Mesenchymal stem cell (in vitro differentiated cells and primary cell): ENCODE results near the gene FBXO7.

Source experiments
- DNase-seq: peaks from one replicate; pipeline ENCODE4 v3.0.0-alpha.2; 2013
- H2AFZ ChIP-seq: one replicate; pipeline ENCODE4 v1.6.1; 2013; ENCODE audit warnings: low read depth, mild to moderate bottlenecking, control low read depth, inconsistent platforms, low read length, moderate library complexity
- H2AK5ac ChIP-seq: 2 replicates; pipeline ENCODE4 v1.6.1; 2013; ENCODE audit warnings: low read length, moderate library complexity, mild to moderate bottlenecking, inconsistent platforms; ENCODE audit not compliant: severe bottlenecking
- H2BK120ac ChIP-seq: one replicate; pipeline ENCODE4 v1.6.1; 2013; ENCODE audit warnings: low read depth, mild to moderate bottlenecking, inconsistent platforms, low read length, moderate library complexity
- H2BK12ac ChIP-seq, 2 experiments: one replicate each; pipeline ENCODE4 v1.6.1; 2013; ENCODE audit warnings: inconsistent platforms in 2 of 2, low read length in 2 of 2, mild to moderate bottlenecking in 2 of 2, moderate library complexity in 2 of 2, control low read depth in 1 of 2
- H2BK15ac ChIP-seq: one replicate; pipeline ENCODE4 v1.6.1; 2013; ENCODE audit warnings: mild to moderate bottlenecking, low read depth, inconsistent platforms; ENCODE audit not compliant: poor library complexity, severe bottlenecking
- H2BK5ac ChIP-seq: 2 replicates; pipeline ENCODE4 v1.6.1; 2013; ENCODE audit warnings: low read depth, mild to moderate bottlenecking, low read length, control low read depth, inconsistent platforms; ENCODE audit not compliant: poor library complexity, severe bottlenecking
- H3K14ac ChIP-seq, 2 experiments: one replicate each; pipeline ENCODE4 v1.6.1; 2013; ENCODE audit warnings: inconsistent platforms in 2 of 2, low read length in 2 of 2, control low read depth in 1 of 2, mild to moderate bottlenecking in 1 of 2, moderate library complexity in 1 of 2
- H3K18ac ChIP-seq, 2 experiments: one replicate each; pipeline ENCODE4 v1.6.1; 2013; ENCODE audit warnings: inconsistent platforms in 2 of 2, low read length in 2 of 2, control low read depth in 1 of 2, low read depth in 1 of 2, mild to moderate bottlenecking in 1 of 2
- H3K23ac ChIP-seq, 2 experiments: one replicate each; pipeline ENCODE4 v1.6.1; 2013; ENCODE audit warnings: inconsistent platforms in 2 of 2, low read length in 2 of 2, mild to moderate bottlenecking in 2 of 2, moderate library complexity in 2 of 2, control low read depth in 1 of 2
- H3K27ac ChIP-seq: 2 replicates; pipeline ENCODE4 v1.5.1; 2013; ENCODE audit warnings: mild to moderate bottlenecking, moderate library complexity, low read length, control low read depth, inconsistent platforms; ENCODE audit not compliant: poor library complexity, severe bottlenecking
- H3K27me3 ChIP-seq, 2 experiments: 2 replicates each; pipeline versions ENCODE4 v1.6.1 to v1.7.0; 2013; ENCODE audit warnings: low read length in 2 of 2, mild to moderate bottlenecking in 2 of 2, moderate library complexity in 2 of 2, control low read depth in 1 of 2, inconsistent platforms in 1 of 2; ENCODE audit not compliant: control insufficient read depth in 1 of 2, insufficient read depth in 1 of 2
- H3K36me3 ChIP-seq, 2 experiments: 2 replicates each; pipeline versions ENCODE4 v1.6.1 to v1.7.0; 2013; ENCODE audit warnings: low read length in 2 of 2, control low read depth in 1 of 2, inconsistent platforms in 1 of 2, low read depth in 1 of 2, mild to moderate bottlenecking in 1 of 2; ENCODE audit not compliant: insufficient read depth in 2 of 2, control insufficient read depth in 1 of 2
- H3K4ac ChIP-seq, 2 experiments: one replicate each; pipeline ENCODE4 v1.6.1; 2013; ENCODE audit warnings: inconsistent platforms in 2 of 2, low read length in 2 of 2, mild to moderate bottlenecking in 2 of 2, moderate library complexity in 2 of 2, control low read depth in 1 of 2, low read depth in 1 of 2
- H3K4me1 ChIP-seq: 2 replicates; pipeline ENCODE4 v1.6.1; 2013; ENCODE audit warnings: low read depth, low read length, control low read depth; ENCODE audit not compliant: control insufficient read depth, insufficient read depth
- H3K4me2 ChIP-seq: 2 replicates; pipeline ENCODE4 v1.6.1; 2013; ENCODE audit warnings: low read length, mild to moderate bottlenecking, inconsistent platforms; ENCODE audit not compliant: poor library complexity, severe bottlenecking
- H3K4me3 ChIP-seq, 2 experiments: 2 replicates each; pipeline versions ENCODE4 v1.5.1 to v1.7.0; 2013; ENCODE audit warnings: low read length in 2 of 2, mild to moderate bottlenecking in 2 of 2, control low read depth in 1 of 2, low read depth in 1 of 2; ENCODE audit not compliant: insufficient read depth in 1 of 2
- H3K79me1 ChIP-seq: replicated peaks from 2 replicates; pipeline ENCODE4 v1.6.1; 2013; ENCODE audit warnings: mild to moderate bottlenecking, control low read depth, low read length, inconsistent platforms; ENCODE audit not compliant: poor library complexity, severe bottlenecking
- H3K9ac ChIP-seq: 2 replicates; pipeline ENCODE4 v1.7.0; 2013; ENCODE audit warnings: mild to moderate bottlenecking, low read length, moderate library complexity
- H3K9me3 ChIP-seq: 2 replicates; pipeline ENCODE4 v1.7.0; 2013; ENCODE audit warnings: mild to moderate bottlenecking, low read length; ENCODE audit not compliant: control insufficient read depth
- H4K8ac ChIP-seq: one replicate; pipeline ENCODE4 v1.6.1; 2013; ENCODE audit warnings: inconsistent platforms, mild to moderate bottlenecking, low read length, moderate library complexity
- H4K91ac ChIP-seq: one replicate; pipeline ENCODE4 v1.6.1; 2013; ENCODE audit warnings: mild to moderate bottlenecking, low read length, inconsistent platforms
- WGBS: methylation state at CpG from one replicate; pipeline ENCODE4 v1.1.7; 2013; ENCODE audit warnings: mixed read lengths; 5-methylcytosine and 5-hydroxymethylcytosine counted together

The FBXO7 gene

GRCh38 chr22:32487461-32487860 lies 12.8 kb downstream of the FBXO7 start:
- WGBS, result 91% methylated on average over 1 of the region's 1 CpG

GRCh38 chr22:32489377-32489776 lies 14.8 kb downstream of the FBXO7 start:
- Histone ChIP-seq H3K9ac (no peak overlapping the region), H2BK120ac (no peak overlapping the region), H3K27me3 (no peaks in the 10 kb centered on the region), H3K36me3 (peaks cover 17 to 99% of the 10 kb centered on the region in 2 experiments), H2BK12ac (no peak overlapping the region), H3K18ac (no peak overlapping the region), H3K14ac (no peak overlapping the region), H3K27ac (no peak overlapping the region), H4K8ac (no peak overlapping the region), H3K9me3 (no peaks in the 10 kb centered on the region), H2AK5ac (no peak overlapping the region), H3K4ac (no peak overlapping the region), H2BK5ac (no peak overlapping the region), H3K23ac (no peak overlapping the region), H4K91ac (no peak overlapping the region), H3K79me1 (peaks cover 24% of the 10 kb centered on the region), H2AFZ (no peak overlapping the region), H3K4me1 (no peaks in the 10 kb centered on the region), H3K4me3 (no peak overlapping the region), H2BK15ac (no peak overlapping the region), H3K4me2 (no peak overlapping the region)
- DNase-seq, result no peak
- WGBS, result no CpG with 5 or more reads among the region's 2 CpGs

More at GRCh38 chr22:32487461-32487860, 12.8 kb downstream of the FBXO7 start:
- no peak overlapping the region for H3K4me3 ChIP-seq
- no peak overlapping the region for H4K91ac ChIP-seq
- H2AK5ac ChIP-seq, result no peak overlapping the region
- peaks cover 19% of the 10 kb centered on the region for H3K79me1 ChIP-seq
- no peak overlapping the region for H2BK15ac ChIP-seq
- no peak overlapping the region for H2BK5ac ChIP-seq
- H3K4me2 ChIP-seq, result no peak overlapping the region
- no peaks in the 10 kb centered on the region for H3K9me3 ChIP-seq
- no peak overlapping the region for H2AFZ ChIP-seq
- peaks cover 15 to 92% of the 10 kb centered on the region in 2 experiments for H3K36me3 ChIP-seq
- no peak overlapping the region for H3K9ac ChIP-seq
- H3K27ac ChIP-seq, result no peak overlapping the region
- H2BK120ac ChIP-seq, result no peak overlapping the region
- H3K27me3 ChIP-seq, result no peaks in the 10 kb centered on the region
- DNase-seq, result no peak
- no peak overlapping the region for H3K18ac ChIP-seq
- no peak overlapping the region for H2BK12ac ChIP-seq
- no peak overlapping the region for H3K14ac ChIP-seq
- H3K4me1 ChIP-seq, result no peaks in the 10 kb centered on the region
- no peak overlapping the region for H3K23ac ChIP-seq
- no peak overlapping the region for H4K8ac ChIP-seq
- no peak overlapping the region for H3K4ac ChIP-seq

GRCh38 chr22:32490279-32490678 lies 15.7 kb downstream of the FBXO7 start:
- H2BK120ac ChIP-seq, result no peak overlapping the region
- no peak overlapping the region for H4K91ac ChIP-seq
- H3K18ac ChIP-seq, result no peak overlapping the region
- no peaks in the 10 kb centered on the region for H3K4me1 ChIP-seq
- H2AFZ ChIP-seq, result no peak overlapping the region
- H3K4me3 ChIP-seq, result no peak overlapping the region
- no peaks in the 10 kb centered on the region for H3K27me3 ChIP-seq
- H3K27ac ChIP-seq, result no peak overlapping the region
- peaks cover 22% of the 10 kb centered on the region for H3K79me1 ChIP-seq
- H3K4ac ChIP-seq, result no peak overlapping the region
- H2BK5ac ChIP-seq, result no peak overlapping the region
- no peak overlapping the region for H3K4me2 ChIP-seq
- no peak overlapping the region for H4K8ac ChIP-seq
- H3K36me3 ChIP-seq, result peaks cover 17 to 99% of the 10 kb centered on the region in 2 experiments
- no peak overlapping the region for H3K14ac ChIP-seq
- no peaks in the 10 kb centered on the region for H3K9me3 ChIP-seq
- no peak overlapping the region for H3K23ac ChIP-seq
- WGBS, result 96% methylated on average over 6 of the region's 6 CpGs
- no peak overlapping the region for H2BK12ac ChIP-seq
- no peak overlapping the region for H2AK5ac ChIP-seq
- no peak for DNase-seq
- H3K9ac ChIP-seq, result no peak overlapping the region
- no peak overlapping the region for H2BK15ac ChIP-seq

GRCh38 chr22:32492111-32492510 lies 17.5 kb downstream of the FBXO7 start:
- no peak overlapping the region for H3K4me2 ChIP-seq
- no peak overlapping the region for H2BK120ac ChIP-seq
- 89% methylated on average over 1 of the region's 2 CpGs for WGBS

More at GRCh38 chr22:32492111-32492510, 17.5 kb downstream of the FBXO7 start:
- Histone ChIP-seq H4K91ac (no peak overlapping the region), H3K4me1 (no peaks in the 10 kb centered on the region), H2BK15ac (no peak overlapping the region), H2AK5ac (no peak overlapping the region), H2AFZ (no peak overlapping the region), H3K36me3 (peaks cover 18 to 98% of the 10 kb centered on the region in 2 experiments), H3K18ac (no peak overlapping the region), H3K79me1 (peaks cover 22% of the 10 kb centered on the region), H3K27me3 (no peaks in the 10 kb centered on the region), H3K27ac (no peak overlapping the region), H3K9me3 (no peaks in the 10 kb centered on the region), H2BK12ac (no peak overlapping the region), H3K14ac (no peak overlapping the region), H3K4me3 (no peak overlapping the region), H3K4ac (no peak overlapping the region), H2BK5ac (no peak overlapping the region), H3K23ac (no peak overlapping the region), H3K9ac (no peak overlapping the region), H4K8ac (no peak overlapping the region)
- no peak for DNase-seq
